ENCODE results near the gene WLS.

- TF ChIP-seq CTCF (IDR thresholded peaks at IDR 0.05): no peak
- no peak for TF ChIP-seq EZH2 (IDR thresholded peaks at IDR 0.05; ENCODE audit: borderline replicate concordance, insufficient read depth, low read depth, low read length, poor library complexity, severe bottlenecking)
Observed at GRCh38 chr1:68132426-68133130, 99.7 kb downstream of the WLS start.

All from B cell (primary cell).